ENCODE results near the gene RNF213. TPM values are rescaled to one million over a fixed set of nuclear protein-coding genes. Genes with fewer than 3 reads are reported as not detected.

The RNF213 gene
- total RNA-seq, 1 experiment from 2014 or later: 44.5 TPM

DNA sequence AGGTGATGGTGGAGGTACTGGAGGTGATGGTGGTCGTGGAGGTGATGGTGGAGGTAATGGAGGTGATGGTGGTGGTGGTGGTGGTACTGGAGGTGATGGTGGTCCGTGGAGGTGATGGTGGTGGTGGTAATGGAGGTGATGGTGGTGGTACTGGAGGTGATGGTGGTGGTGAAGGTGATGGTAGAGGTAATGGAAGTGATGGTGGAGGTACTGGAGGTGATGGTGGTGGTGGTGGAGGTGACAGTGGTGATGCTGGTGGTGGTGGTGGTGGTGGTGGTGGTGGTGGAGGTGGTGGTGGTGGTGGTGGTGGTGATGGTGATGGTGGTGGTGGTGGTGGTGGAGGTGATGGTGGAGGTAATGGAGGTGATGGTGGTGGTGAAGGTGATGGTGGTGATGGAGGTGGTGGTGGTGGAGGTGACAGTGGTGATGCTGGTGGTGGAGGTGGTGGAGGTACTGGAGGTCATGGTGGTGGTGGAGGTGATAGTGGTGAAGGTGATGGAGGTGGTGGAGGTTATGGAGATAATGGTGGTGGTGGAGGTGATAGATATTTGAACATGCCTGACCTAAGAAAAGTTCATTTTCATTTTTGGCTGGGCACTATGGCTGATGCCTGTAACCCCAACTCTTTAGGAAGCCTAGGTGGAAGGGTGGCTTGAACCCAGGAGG lies 55.0 kb downstream of the RNF213 start:
- POLR2A ChIA-PET: no interaction called here
- TF ChIP-seq EZH2 (IDR thresholded peaks at IDR 0.05): no peak
- TF ChIP-seq ELF1 (IDR thresholded peaks at IDR 0.05; ENCODE audit: borderline replicate concordance, low read depth): no peak
- TF ChIP-seq, protein P1, sequence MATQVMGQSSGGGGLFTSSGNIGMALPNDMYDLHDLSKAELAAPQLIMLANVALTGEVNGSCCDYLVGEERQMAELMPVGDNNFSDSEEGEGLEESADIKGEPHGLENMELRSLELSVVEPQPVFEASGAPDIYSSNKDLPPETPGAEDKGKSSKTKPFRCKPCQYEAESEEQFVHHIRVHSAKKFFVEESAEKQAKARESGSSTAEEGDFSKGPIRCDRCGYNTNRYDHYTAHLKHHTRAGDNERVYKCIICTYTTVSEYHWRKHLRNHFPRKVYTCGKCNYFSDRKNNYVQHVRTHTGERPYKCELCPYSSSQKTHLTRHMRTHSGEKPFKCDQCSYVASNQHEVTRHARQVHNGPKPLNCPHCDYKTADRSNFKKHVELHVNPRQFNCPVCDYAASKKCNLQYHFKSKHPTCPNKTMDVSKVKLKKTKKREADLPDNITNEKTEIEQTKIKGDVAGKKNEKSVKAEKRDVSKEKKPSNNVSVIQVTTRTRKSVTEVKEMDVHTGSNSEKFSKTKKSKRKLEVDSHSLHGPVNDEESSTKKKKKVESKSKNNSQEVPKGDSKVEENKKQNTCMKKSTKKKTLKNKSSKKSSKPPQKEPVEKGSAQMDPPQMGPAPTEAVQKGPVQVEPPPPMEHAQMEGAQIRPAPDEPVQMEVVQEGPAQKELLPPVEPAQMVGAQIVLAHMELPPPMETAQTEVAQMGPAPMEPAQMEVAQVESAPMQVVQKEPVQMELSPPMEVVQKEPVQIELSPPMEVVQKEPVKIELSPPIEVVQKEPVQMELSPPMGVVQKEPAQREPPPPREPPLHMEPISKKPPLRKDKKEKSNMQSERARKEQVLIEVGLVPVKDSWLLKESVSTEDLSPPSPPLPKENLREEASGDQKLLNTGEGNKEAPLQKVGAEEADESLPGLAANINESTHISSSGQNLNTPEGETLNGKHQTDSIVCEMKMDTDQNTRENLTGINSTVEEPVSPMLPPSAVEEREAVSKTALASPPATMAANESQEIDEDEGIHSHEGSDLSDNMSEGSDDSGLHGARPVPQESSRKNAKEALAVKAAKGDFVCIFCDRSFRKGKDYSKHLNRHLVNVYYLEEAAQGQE (IDR thresholded peaks at IDR 0.05; ENCODE audit: low read depth): no peak
- TF ChIP-seq, protein P2, sequence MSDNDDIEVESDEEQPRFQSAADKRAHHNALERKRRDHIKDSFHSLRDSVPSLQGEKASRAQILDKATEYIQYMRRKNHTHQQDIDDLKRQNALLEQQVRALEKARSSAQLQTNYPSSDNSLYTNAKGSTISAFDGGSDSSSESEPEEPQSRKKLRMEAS (IDR thresholded peaks at IDR 0.05): no peak
- no peak for TF ChIP-seq EZH2phosphoT487 (IDR thresholded peaks at IDR 0.05; ENCODE audit: borderline replicate concordance)
- Histone ChIP-seq H4K20me1 (ENCODE audit: insufficient read depth) (no peaks in the 10 kb centered on the region), H3K27me3 (ENCODE audit: insufficient read depth, low read length) (no peaks in the 10 kb centered on the region), H3K4me2 (ENCODE audit: low read length) (no peak overlapping the region), H3K9ac (ENCODE audit: low read length) (no peak overlapping the region), H3K4me3 (replicated peaks in 1 of 2; ENCODE audit: low read depth in 1 of 2, low read length in 2 of 2) (no peak overlapping the region), H3K4me1 (ENCODE audit: control insufficient read depth in 1 of 2, insufficient read depth in 2 of 2, low read length in 2 of 2) (no peaks in the 10 kb centered on the region), H2AFZ (ENCODE audit: low read depth, low read length, poor library complexity, severe bottlenecking) (no peak overlapping the region), H3K27ac (ENCODE audit: low read depth, low read length) (no peak overlapping the region), H3K79me2 (ENCODE audit: insufficient read depth, low read length) (no peaks in the 10 kb centered on the region), H3K36me3 (ENCODE audit: control insufficient read depth in 1 of 2, insufficient read depth in 2 of 2, low read length in 2 of 2) (peaks cover 0 to 4% of the 10 kb centered on the region in 2 experiments; a peak in 2 of 4 replicates), H3K9me3 (ENCODE audit: control insufficient read depth in 1 of 2, insufficient read depth in 1 of 2, low read depth in 1 of 2, low read length in 2 of 2) (no peaks in the 10 kb centered on the region), H3K9me2 (ENCODE audit: insufficient read depth) (no peaks in the 10 kb centered on the region)
- ATAC-seq (no peak), DNase-seq (ENCODE audit: low read depth, low spot score) (no peak)
- intact Hi-C loops (cut with micrococcal nuclease): no loop called here
- RAD21 ChIA-PET (ENCODE audit: low non-redundant PET in 1 of 2, low total read pairs in 2 of 2, uncharacterized antibody in 2 of 2, unreplicated experiment in 2 of 2): no interaction called here
- BruUV-seq (replicated peaks): no TSS peak
- CTCF ChIA-PET: no interaction called here
